ENCODE measurements around the gene CD99.
"Not testable (repeated sequence)": the region's sequence is repeated elsewhere in the genome, so short reads cannot be mapped to it uniquely, and the experiment has no call there.

Gene CD99

GRCh38 chrX:2774776-2775175 is 83.7 kb downstream of the CD99 start:
- no peak for DNase-seq (ENCODE audit: low read depth)

GRCh38 chrX:2780472-2781225 is 89.6 kb downstream of the CD99 start:
- DNase-seq (ENCODE audit: low read depth) = not testable (repeated sequence)

GRCh38 chrX:2781226-2781571 is 90.1 kb downstream of the CD99 start:
- DNase-seq (ENCODE audit: low read depth) = no peak

- DNase-seq (ENCODE audit: low read depth) = no peak
Observed at GRCh38 chrX:2781698-2782097, 90.6 kb downstream of the CD99 start.

- no peak for DNase-seq (ENCODE audit: low read depth)
Observed at GRCh38 chrX:2782171-2782570, 91.1 kb downstream of the CD99 start.

GRCh38 chrX:2782778-2783177 is 91.7 kb downstream of the CD99 start:
- no peak for DNase-seq (ENCODE audit: low read depth)

- no peak for DNase-seq (ENCODE audit: low read depth)
Observed at GRCh38 chrX:2784026-2784425, 92.9 kb downstream of the CD99 start.

- DNase-seq (ENCODE audit: low read depth) = no peak
Observed at GRCh38 chrX:2785538-2785937, 94.4 kb downstream of the CD99 start.

- no peak for DNase-seq (ENCODE audit: low read depth)
Observed at GRCh38 chrX:2788980-2789379, 97.9 kb downstream of the CD99 start.

GRCh38 chrX:2789569-2789968 is 98.5 kb downstream of the CD99 start:
- DNase-seq (ENCODE audit: low read depth) = no peak

All from fibroblast of the conjunctiva (primary cell).